ENCODE measurements around the gene CAMTA1. TPM values are rescaled to one million over a fixed set of nuclear protein-coding genes. Genes with fewer than 3 reads are reported as not detected.

CAMTA1 gene
- total RNA-seq, 1 experiment from 2014 or later: 82.2 TPM

DNA sequence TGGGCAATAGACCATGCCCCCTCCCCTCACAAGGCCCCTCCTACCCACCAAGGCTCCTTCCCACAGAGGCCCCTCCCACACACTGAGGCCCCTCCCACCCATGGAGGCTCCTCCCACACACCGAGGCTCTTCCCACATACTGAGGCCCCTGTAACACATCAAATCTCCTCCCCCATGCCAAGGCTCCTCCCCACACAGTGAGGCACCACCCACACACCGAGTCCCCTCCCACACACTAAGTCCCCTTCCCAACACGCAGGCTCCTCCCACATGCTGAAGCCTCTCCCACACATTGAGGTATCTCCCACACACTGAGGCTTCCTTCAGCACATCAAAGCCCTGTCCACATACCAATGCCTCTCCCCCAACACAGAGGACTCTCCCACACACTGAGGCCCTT lies 391.8 kb downstream of the CAMTA1 start:
- Histone ChIP-seq H3K9me3 (ENCODE audit: control insufficient read depth, insufficient read depth, low read depth, low read length) (peaks cover 7% of the 10 kb centered on the region; the same call in 1 of the 2 replicates), H3K4me1 (ENCODE audit: control insufficient read depth, insufficient read depth, low read length) (no peaks in the 10 kb centered on the region), H3K4me3 (ENCODE audit: low read depth in 2 of 2, low read length in 2 of 2) (no peak overlapping the region), H3K27me3 (ENCODE audit: control insufficient read depth, insufficient read depth, low read length) (no peaks in the 10 kb centered on the region), H3K27ac (ENCODE audit: low read length) (no peak overlapping the region), H3K36me3 (ENCODE audit: control insufficient read depth, insufficient read depth, low read length) (no peaks in the 10 kb centered on the region)
- TF ChIP-seq, protein P1, sequence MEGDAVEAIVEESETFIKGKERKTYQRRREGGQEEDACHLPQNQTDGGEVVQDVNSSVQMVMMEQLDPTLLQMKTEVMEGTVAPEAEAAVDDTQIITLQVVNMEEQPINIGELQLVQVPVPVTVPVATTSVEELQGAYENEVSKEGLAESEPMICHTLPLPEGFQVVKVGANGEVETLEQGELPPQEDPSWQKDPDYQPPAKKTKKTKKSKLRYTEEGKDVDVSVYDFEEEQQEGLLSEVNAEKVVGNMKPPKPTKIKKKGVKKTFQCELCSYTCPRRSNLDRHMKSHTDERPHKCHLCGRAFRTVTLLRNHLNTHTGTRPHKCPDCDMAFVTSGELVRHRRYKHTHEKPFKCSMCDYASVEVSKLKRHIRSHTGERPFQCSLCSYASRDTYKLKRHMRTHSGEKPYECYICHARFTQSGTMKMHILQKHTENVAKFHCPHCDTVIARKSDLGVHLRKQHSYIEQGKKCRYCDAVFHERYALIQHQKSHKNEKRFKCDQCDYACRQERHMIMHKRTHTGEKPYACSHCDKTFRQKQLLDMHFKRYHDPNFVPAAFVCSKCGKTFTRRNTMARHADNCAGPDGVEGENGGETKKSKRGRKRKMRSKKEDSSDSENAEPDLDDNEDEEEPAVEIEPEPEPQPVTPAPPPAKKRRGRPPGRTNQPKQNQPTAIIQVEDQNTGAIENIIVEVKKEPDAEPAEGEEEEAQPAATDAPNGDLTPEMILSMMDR (IDR thresholded peaks at IDR 0.05): no peak
- TF ChIP-seq POLR2AphosphoS5 (IDR thresholded peaks at IDR 0.05; ENCODE audit: low read depth, low read length): no peak
- TF ChIP-seq TCF7L2 (IDR thresholded peaks at IDR 0.05; ENCODE audit: low read depth, low read length): no peak
- TF ChIP-seq, protein P2, sequence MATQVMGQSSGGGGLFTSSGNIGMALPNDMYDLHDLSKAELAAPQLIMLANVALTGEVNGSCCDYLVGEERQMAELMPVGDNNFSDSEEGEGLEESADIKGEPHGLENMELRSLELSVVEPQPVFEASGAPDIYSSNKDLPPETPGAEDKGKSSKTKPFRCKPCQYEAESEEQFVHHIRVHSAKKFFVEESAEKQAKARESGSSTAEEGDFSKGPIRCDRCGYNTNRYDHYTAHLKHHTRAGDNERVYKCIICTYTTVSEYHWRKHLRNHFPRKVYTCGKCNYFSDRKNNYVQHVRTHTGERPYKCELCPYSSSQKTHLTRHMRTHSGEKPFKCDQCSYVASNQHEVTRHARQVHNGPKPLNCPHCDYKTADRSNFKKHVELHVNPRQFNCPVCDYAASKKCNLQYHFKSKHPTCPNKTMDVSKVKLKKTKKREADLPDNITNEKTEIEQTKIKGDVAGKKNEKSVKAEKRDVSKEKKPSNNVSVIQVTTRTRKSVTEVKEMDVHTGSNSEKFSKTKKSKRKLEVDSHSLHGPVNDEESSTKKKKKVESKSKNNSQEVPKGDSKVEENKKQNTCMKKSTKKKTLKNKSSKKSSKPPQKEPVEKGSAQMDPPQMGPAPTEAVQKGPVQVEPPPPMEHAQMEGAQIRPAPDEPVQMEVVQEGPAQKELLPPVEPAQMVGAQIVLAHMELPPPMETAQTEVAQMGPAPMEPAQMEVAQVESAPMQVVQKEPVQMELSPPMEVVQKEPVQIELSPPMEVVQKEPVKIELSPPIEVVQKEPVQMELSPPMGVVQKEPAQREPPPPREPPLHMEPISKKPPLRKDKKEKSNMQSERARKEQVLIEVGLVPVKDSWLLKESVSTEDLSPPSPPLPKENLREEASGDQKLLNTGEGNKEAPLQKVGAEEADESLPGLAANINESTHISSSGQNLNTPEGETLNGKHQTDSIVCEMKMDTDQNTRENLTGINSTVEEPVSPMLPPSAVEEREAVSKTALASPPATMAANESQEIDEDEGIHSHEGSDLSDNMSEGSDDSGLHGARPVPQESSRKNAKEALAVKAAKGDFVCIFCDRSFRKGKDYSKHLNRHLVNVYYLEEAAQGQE (IDR thresholded peaks at IDR 0.05; ENCODE audit: insufficient read depth in 1 of 2, low read depth in 2 of 2, low read length in 1 of 2): no peak
- no peak for TF ChIP-seq SIN3A (IDR thresholded peaks at IDR 0.05; ENCODE audit: borderline replicate concordance, insufficient read depth, low read depth, low read length)
- DNase-seq (ENCODE audit: low read depth, low spot score) (no peak), ATAC-seq (no peak)
- CTCF ChIA-PET: no interaction called here
- no TSS peak for BruUV-seq (replicated peaks)
- intact Hi-C loops (cut with micrococcal nuclease; ENCODE audit: unreplicated experiment) (no loop called here), in situ Hi-C loops (cut with HindIII; ENCODE audit: low pct_unique_long_range_greater_than_20kb, low sequenced_read_pairs) (no loop called here)
- POLR2A ChIA-PET: no interaction called here

DNA sequence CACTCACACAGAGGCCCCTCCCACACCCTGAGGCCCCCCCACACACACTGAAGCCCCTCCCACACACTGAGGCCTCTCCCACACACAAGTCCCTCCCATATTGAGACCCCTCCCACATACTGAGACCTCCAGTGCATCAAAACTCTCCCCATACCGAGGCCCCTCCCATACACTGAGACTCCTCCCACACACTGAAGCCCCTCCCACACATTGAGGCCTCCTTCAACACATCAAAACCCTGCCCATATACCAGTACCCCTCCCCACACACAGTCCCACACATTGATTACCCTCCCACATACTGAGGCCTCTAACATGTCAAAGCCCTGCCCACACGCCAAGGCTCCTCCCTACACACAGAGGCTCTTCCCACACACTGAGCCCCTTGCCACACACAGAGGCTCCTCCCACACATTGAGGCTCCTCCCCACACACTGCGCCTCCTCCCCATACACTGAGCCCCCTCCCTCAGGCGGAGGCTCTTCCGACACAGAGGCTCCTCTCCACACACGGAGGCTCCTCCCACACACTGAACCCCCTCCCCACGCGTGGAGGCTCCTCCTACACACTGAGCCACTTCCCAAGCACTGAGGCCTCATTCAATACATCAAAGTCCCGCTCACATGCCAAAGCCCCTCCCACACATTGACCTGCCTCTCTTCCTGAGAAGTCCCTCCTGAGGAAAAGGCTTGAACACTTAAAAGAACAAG lies 392.3 kb downstream of the CAMTA1 start:
- ChIA-PET POLR2A (no interaction called here), CTCF (no interaction called here)
- Histone ChIP-seq H3K4me1 (ENCODE audit: control insufficient read depth, insufficient read depth, low read length) (no peaks in the 10 kb centered on the region), H3K9me3 (ENCODE audit: control insufficient read depth, insufficient read depth, low read depth, low read length) (peaks cover 7% of the 10 kb centered on the region; the same call in 1 of the 2 replicates), H3K27me3 (ENCODE audit: control insufficient read depth, insufficient read depth, low read length) (no peaks in the 10 kb centered on the region), H3K36me3 (ENCODE audit: control insufficient read depth, insufficient read depth, low read length) (no peaks in the 10 kb centered on the region), H3K4me3 (ENCODE audit: low read depth in 2 of 2, low read length in 2 of 2) (no peak overlapping the region), H3K27ac (ENCODE audit: low read length) (no peak overlapping the region)
- BruUV-seq (replicated peaks): no TSS peak
- in situ Hi-C loops (cut with HindIII; ENCODE audit: low pct_unique_long_range_greater_than_20kb, low sequenced_read_pairs) (no loop called here), intact Hi-C loops (cut with micrococcal nuclease; ENCODE audit: unreplicated experiment) (no loop called here)
- no peak for TF ChIP-seq TCF7L2 (IDR thresholded peaks at IDR 0.05; ENCODE audit: low read depth, low read length)
- no peak for TF ChIP-seq POLR2AphosphoS5 (IDR thresholded peaks at IDR 0.05; ENCODE audit: low read depth, low read length)
- no peak for TF ChIP-seq SIN3A (IDR thresholded peaks at IDR 0.05; ENCODE audit: borderline replicate concordance, insufficient read depth, low read depth, low read length)
- TF ChIP-seq, protein P2 (IDR thresholded peaks at IDR 0.05; ENCODE audit: insufficient read depth in 1 of 2, low read depth in 2 of 2, low read length in 1 of 2): no peak
- TF ChIP-seq, protein P1 (IDR thresholded peaks at IDR 0.05): no peak
- DNase-seq (ENCODE audit: low read depth, low spot score) (no peak), ATAC-seq (no peak)
